HG02884 (cell line): Measurements from ENCODE around the gene RPL11.
"Not testable (repeated sequence)": the region's sequence is repeated elsewhere in the genome, so short reads cannot be mapped to it uniquely, and the experiment has no call there.

ENCODE experiments used
- ATAC-seq: cut with Tn5 transposase; IDR thresholded peaks from one replicate; pipeline ENCODE4 v1.9.1; 2021; ENCODE audit warnings: mild to moderate bottlenecking, moderate library complexity; ENCODE audit not compliant: unreplicated experiment

The RPL11 gene

GRCh38 chr1:23684415-23684814 is 7.2 kb upstream of the RPL11 start:
- ATAC-seq: no peak

- ATAC-seq: not testable (repeated sequence)
Measured at GRCh38 chr1:23685197-23685596, 6.4 kb upstream of the RPL11 start.

- not testable (repeated sequence) for ATAC-seq
Measured at GRCh38 chr1:23687680-23688079, 3.9 kb upstream of the RPL11 start.

GRCh38 chr1:23688281-23688680 is 3.3 kb upstream of the RPL11 start:
- ATAC-seq: not testable (repeated sequence)

DNA sequence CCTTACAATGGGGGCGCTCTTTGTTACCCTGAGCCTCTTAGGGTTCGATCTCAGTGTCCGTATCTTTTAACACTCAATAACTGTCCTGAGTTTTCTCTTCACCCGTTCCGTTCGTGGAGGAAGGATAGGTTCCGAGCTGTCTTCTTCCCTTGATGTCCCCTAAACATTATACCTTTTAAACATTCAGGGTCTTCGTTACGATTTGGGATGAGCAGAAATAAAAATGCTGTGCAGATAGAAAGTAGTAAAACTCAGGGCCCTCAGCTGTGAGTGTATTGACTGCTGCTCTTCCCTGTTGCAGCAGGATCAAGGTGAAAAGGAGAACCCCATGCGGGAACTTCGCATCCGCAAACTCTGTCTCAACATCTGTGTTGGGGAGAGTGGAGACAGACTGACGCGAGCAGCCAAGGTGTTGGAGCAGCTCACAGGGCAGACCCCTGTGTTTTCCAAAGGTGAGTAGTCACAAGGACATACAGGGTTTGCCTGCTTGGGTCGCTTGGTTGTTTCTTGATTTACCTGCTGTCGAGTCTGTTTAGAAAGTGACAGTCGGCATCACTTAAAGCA is 784 bp downstream of the RPL11 start:
- no peak for ATAC-seq

DNA sequence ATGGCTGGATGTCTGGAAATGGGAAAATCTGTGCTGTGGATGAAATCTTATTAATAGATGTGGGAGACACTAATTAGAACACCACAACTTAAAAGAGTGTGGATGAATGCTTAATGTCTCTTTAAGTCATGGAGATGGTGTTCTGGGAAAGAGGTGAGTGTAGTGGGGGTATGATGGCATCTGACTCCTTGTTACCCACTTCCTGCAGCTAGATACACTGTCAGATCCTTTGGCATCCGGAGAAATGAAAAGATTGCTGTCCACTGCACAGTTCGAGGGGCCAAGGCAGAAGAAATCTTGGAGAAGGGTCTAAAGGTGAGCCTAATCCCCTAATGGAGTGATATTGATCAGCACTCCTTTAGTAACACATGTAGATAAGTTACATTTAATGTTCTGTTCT is 2.0 kb downstream of the RPL11 start:
- ATAC-seq: no peak

DNA sequence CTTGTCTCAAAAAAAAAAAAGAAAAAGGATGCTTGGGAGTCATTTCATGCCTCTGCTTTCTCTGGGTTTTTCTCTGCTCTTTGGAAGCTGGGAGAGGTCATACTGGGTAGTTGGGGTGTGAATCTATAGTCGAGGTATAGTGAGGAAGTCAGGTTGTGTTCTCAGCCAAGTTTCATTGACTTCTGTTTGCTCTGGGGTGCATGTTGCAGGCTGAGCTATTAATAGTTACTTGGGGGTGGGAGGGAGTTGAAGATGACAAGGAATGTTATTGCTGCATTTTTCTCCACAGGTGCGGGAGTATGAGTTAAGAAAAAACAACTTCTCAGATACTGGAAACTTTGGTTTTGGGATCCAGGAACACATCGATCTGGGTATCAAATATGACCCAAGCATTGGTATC is 2.8 kb downstream of the RPL11 start:
- no peak for ATAC-seq

GRCh38 chr1:23695667-23696066 is 4.1 kb downstream of the RPL11 start:
- ATAC-seq: no peak

DNA sequence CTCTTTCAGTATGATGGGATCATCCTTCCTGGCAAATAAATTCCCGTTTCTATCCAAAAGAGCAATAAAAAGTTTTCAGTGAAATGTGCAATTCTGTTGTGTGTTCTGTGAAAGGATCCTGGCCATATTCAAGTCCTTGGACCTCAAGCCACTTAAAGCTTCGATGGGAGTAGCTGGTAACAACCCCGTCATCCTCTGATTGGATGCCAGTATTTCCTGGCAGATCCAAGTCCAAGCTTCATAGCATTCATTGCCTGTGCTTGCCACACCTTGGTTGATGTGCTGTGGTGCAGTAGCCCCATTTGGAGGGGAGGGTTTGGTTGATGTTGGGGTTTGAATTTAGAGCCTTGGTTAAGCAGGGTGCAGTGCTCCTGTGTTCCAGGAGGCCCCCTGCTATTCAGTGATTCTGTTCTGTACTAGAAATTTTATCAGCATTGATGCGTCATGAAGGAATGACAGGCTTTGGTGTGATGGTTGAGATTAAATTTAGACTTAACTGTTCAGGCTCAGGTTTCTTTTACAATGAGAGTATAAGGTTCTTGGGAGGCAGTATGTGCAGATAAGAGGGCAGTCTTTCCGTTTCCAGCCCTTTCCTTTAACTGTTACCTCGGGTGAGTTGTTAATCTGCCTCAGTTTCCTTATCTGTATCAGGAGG is 4.9 kb downstream of the RPL11 start:
- ATAC-seq: no peak

- ATAC-seq: no peak
Measured at GRCh38 chr1:23698466-23698865, 6.9 kb downstream of the RPL11 start.

DNA sequence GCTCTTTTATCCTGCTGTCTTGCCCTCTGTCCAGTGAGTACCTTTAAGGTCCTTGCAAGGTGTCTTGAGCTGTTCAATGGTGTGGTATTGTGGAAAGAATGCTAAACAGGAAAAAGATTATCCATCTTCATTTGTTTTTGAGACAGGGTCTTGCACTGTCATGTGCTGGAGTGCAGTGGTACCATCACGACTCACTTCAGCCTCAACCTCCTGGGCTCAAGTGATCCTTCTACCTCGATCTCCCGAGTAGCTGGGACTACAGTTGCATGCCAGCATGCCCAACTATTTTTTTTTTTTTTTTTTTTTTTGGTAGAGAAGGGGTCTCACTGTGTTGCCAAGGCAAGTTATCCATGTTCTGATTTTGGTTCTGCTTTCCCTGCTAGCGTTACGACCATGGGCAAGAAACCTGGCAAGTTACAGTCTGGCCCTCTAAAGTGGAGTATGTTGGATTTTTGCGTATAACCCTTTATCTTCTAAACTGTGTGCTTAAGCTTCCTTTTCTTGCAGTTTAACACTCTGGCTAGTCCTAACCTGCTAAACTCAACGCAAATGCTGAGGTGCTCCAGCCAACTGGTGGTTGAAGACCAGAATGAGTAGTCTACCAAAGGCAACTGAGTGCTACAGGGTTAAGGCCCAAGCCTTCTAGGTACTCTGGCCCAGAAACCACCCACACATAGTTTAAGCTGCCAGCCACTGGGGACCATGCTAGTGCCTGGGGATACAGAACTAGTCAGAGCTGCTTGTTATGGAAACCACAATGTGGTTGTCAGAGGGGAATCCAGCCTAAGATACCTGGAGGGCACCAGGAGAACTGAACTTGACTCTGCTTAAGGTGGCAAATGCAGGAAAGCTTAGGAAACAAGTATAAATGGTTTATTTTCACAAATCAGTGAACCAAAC is 7.9 kb downstream of the RPL11 start:
- no peak for ATAC-seq

DNA sequence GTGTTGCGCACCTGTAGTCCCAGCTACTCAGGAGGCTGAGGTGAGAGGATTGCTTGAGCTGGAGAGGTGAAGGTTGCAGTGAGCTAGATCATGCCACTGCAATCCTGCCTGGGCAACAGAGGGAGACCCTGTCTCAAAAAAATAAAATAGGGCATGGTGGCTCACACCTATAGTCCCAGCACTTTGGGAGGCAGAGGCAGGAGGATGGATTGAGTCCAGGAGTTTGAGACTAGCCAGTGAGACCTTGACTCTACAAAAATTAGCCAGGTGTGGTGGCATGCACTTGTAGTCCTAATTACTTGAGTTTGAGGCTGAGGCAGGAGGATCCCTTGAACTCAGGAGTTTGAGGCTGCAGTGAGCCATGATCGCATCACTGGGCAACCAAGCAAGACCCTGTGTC is 9.7 kb downstream of the RPL11 start:
- no peak for ATAC-seq

DNA sequence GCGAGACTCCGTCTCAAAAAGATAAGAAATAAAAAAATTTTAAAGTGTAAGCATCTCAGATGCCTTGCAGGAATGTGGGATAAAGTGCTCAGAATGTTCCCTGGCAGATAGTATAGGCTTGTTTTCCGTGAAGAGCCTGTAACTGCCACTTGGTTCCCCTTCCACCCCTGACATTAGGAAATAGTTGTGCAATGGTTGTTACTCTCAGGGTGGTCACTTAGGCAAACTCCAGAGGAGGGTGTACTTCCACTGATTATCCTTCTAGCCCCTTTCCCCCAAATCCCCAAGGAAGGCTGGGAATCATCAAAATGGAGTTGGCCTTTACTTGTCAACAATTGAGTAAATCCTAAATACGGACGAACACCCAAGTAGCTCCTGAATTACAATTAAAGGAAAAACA is 10.4 kb downstream of the RPL11 start:
- ATAC-seq: no peak

GRCh38 chr1:23704834-23705495 is 13.4 kb downstream of the RPL11 start:
- ATAC-seq: no peak

GRCh38 chr1:23709229-23709628 is 17.6 kb downstream of the RPL11 start:
- ATAC-seq: no peak

- ATAC-seq: no peak
Measured at GRCh38 chr1:23718482-23718881, 26.9 kb downstream of the RPL11 start.

GRCh38 chr1:23719162-23719820 is 27.7 kb downstream of the RPL11 start:
- ATAC-seq: no peak

- no peak for ATAC-seq
Measured at GRCh38 chr1:23720256-23720995, 28.8 kb downstream of the RPL11 start.

DNA sequence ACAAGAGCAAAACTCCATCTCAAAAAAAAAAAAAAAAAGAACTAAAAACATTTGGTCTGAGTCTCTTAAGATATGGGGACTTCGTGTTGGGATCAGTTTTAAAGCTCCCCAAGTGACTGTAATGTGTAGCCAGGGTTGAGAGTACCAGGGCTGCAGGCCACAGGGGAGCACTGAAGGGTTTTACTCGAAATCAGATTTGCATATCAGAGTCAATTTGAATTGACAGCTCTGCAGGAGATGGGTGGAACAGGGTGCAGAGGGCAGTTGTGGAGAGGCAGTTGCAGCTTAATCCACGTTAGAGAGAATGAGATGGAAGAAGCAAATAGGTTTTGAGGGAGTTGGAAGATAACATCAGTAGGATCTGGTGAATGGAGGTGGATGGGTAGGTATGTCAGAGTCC is 31.0 kb downstream of the RPL11 start:
- ATAC-seq: no peak

DNA sequence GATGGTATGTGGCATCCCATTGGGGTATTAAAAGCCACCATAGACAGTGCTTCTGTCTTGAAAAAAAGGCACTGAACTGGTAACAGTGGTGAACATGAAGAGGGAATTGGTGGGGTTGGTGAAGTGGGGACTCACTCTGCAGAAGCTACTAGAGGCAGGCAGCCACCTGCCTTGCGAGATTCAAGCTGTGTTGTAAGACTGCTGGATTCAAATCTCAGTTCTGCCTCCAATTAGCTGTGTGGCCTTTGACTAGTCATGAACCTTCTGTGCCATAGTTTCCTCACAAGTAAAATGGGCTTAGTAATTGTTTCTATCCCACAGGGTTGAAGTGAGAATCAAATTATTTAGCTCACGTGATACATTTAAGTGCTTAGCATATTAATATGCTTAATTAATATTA is 35.1 kb downstream of the RPL11 start:
- no peak for ATAC-seq
